Measurements from ENCODE around the gene DDX46.

DNA sequence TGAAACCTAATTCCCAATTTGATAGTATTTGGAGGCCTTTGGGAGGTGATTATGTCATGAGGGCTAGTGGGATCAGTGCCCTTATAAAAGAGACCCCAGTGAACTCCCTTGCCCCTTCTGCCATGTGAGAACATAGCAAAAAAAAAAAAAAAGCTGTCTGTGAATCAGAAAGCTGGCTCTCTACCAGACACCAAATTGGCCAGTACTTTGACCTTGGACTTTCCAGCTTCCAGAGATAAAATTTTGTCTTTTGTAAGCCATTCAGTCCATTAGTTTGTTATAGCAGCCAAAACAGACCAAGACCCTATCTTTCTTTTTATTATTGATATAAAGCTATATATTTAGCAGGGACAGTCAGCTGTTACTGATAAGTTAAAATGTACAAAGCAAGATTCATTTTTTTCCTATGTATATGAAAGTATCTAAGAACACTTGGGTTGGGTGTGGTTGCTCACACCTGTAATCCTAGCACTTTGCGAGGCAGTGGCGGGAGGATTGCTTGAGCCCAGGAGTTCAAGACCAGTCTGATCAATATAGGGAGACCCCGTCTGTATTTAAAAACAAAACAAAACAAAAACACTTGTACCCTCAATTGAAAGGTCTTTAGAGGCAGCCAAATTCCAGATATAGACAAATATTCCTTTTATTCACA lies 79.1 kb downstream of the DDX46 start:
- TF ChIP-seq, protein P1, sequence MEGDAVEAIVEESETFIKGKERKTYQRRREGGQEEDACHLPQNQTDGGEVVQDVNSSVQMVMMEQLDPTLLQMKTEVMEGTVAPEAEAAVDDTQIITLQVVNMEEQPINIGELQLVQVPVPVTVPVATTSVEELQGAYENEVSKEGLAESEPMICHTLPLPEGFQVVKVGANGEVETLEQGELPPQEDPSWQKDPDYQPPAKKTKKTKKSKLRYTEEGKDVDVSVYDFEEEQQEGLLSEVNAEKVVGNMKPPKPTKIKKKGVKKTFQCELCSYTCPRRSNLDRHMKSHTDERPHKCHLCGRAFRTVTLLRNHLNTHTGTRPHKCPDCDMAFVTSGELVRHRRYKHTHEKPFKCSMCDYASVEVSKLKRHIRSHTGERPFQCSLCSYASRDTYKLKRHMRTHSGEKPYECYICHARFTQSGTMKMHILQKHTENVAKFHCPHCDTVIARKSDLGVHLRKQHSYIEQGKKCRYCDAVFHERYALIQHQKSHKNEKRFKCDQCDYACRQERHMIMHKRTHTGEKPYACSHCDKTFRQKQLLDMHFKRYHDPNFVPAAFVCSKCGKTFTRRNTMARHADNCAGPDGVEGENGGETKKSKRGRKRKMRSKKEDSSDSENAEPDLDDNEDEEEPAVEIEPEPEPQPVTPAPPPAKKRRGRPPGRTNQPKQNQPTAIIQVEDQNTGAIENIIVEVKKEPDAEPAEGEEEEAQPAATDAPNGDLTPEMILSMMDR (conservative IDR thresholded peaks at IDR 0.05 in 1 of 2, IDR thresholded peaks at IDR 0.05 in 1 of 2; ENCODE audit: low read depth in 1 of 2, low read length in 2 of 2): no peak
- no peak for TF ChIP-seq EZH2 (IDR thresholded peaks at IDR 0.05; ENCODE audit: low read length, missing control alignments)
